Measurements from ENCODE around the gene STK39. TPM values are rescaled to one million over a fixed set of nuclear protein-coding genes. Genes with fewer than 3 reads are reported as not detected.
A peak's percentile ranks its signal among the peaks of the same experiment; 100 is the strongest.

The STK39 gene
- total and polyA plus RNA-seq, 2 experiments from 2014 or later = 3.2 to 14.6 TPM

- Histone ChIP-seq H3F3A (ENCODE audit: insufficient read depth) (no peaks in the 10 kb centered on the region), H3K4me3 (no peak overlapping the region), H3K9me2 (ENCODE audit: insufficient read depth) (no peaks in the 10 kb centered on the region), H3K4me2 (ENCODE audit: unreplicated experiment) (no peak overlapping the region), H3K9ac (no peak overlapping the region), H3K36me3 (ENCODE audit: low read depth) (no peaks in the 10 kb centered on the region), H4K20me1 (ENCODE audit: insufficient read depth) (no peaks in the 10 kb centered on the region), H3K4me1 (ENCODE audit: insufficient read depth) (peaks cover 7% of the 10 kb centered on the region; the same call in 1 of the 2 replicates), H2AFZ (no peak overlapping the region), H3K27me3 (replicated peaks; ENCODE audit: insufficient read depth) (no peaks in the 10 kb centered on the region), H3K27ac (no peak overlapping the region), H3K79me2 (ENCODE audit: insufficient read depth) (no peaks in the 10 kb centered on the region), H3K9me3 (ENCODE audit: low read depth) (no peaks in the 10 kb centered on the region)
- TF ChIP-seq EZH2 (IDR thresholded peaks at IDR 0.05; ENCODE audit: insufficient read depth, poor library complexity, severe bottlenecking) (no peak), EZH2phosphoT487 (IDR thresholded peaks at IDR 0.05; ENCODE audit: insufficient read depth, low read depth) (no peak)
- 64% methylated on average over 3 of the region's 3 CpGs for WGBS, 2 experiments (ENCODE audit: low coverage in 1 of 2, low lambda C conversion rate in 2 of 2, missing lambda C conversion rate in 2 of 2)
- in situ Hi-C loops (cut with MboI) = no loop called here
- peak; percentile 56 for DNase-seq
These were observed 7.0 kb upstream of the STK39 start for GRCh38 chr2:168254158-168254935.

GRCh38 chr2:168253379-168253778 is 6.0 kb upstream of the STK39 start:
- Histone ChIP-seq H3K9ac (no peak overlapping the region), H3K36me3 (ENCODE audit: low read depth) (no peaks in the 10 kb centered on the region), H3K9me3 (ENCODE audit: low read depth) (no peaks in the 10 kb centered on the region), H3K4me1 (ENCODE audit: insufficient read depth) (peaks cover 7% of the 10 kb centered on the region; the same call in 1 of the 2 replicates), H3K9me2 (ENCODE audit: insufficient read depth) (no peaks in the 10 kb centered on the region), H3K27ac (no peak overlapping the region), H3K4me3 (no peak overlapping the region), H3K79me2 (ENCODE audit: insufficient read depth) (no peaks in the 10 kb centered on the region), H3K27me3 (replicated peaks; ENCODE audit: insufficient read depth) (no peaks in the 10 kb centered on the region), H3K4me2 (ENCODE audit: unreplicated experiment) (no peak overlapping the region), H3F3A (ENCODE audit: insufficient read depth) (peaks cover 8% of the 10 kb centered on the region; the same call in 1 of the 2 replicates), H2AFZ (no peak overlapping the region), H4K20me1 (ENCODE audit: insufficient read depth) (no peaks in the 10 kb centered on the region)
- TF ChIP-seq EZH2 (IDR thresholded peaks at IDR 0.05; ENCODE audit: insufficient read depth, poor library complexity, severe bottlenecking) (no peak), EZH2phosphoT487 (IDR thresholded peaks at IDR 0.05; ENCODE audit: insufficient read depth, low read depth) (no peak)
- DNase-seq = no peak
- WGBS, 2 experiments (ENCODE audit: low coverage in 1 of 2, low lambda C conversion rate in 2 of 2, missing lambda C conversion rate in 2 of 2) = 76 to 83% methylated on average over 2 of the region's 2 CpGs
- in situ Hi-C loops (cut with MboI) = no loop called here

- Histone ChIP-seq H3K27ac (no peak overlapping the region), H3K36me3 (ENCODE audit: low read depth) (no peaks in the 10 kb centered on the region), H3K4me1 (ENCODE audit: insufficient read depth) (peaks cover 7% of the 10 kb centered on the region; the same call in 1 of the 2 replicates), H3F3A (ENCODE audit: insufficient read depth) (peaks cover 12% of the 10 kb centered on the region; the same call in 1 of the 2 replicates), H3K4me2 (ENCODE audit: unreplicated experiment) (no peak overlapping the region), H3K9ac (no peak overlapping the region), H3K4me3 (no peak overlapping the region), H3K27me3 (replicated peaks; ENCODE audit: insufficient read depth) (no peaks in the 10 kb centered on the region), H3K9me3 (ENCODE audit: low read depth) (no peaks in the 10 kb centered on the region), H2AFZ (no peak overlapping the region), H3K79me2 (ENCODE audit: insufficient read depth) (no peaks in the 10 kb centered on the region), H3K9me2 (ENCODE audit: insufficient read depth) (no peaks in the 10 kb centered on the region), H4K20me1 (ENCODE audit: insufficient read depth) (no peaks in the 10 kb centered on the region)
- DNase-seq = no peak
- TF ChIP-seq EZH2phosphoT487 (IDR thresholded peaks at IDR 0.05; ENCODE audit: insufficient read depth, low read depth) = no peak
- TF ChIP-seq EZH2 (IDR thresholded peaks at IDR 0.05; ENCODE audit: insufficient read depth, poor library complexity, severe bottlenecking) = no peak
- in situ Hi-C loops (cut with MboI) = no loop called here
These were observed 5.6 kb upstream of the STK39 start for GRCh38 chr2:168252976-168253375.

- H3K27ac ChIP-seq = peak overlapping the region; percentile 57
- H3K79me2 ChIP-seq (ENCODE audit: insufficient read depth) = peaks cover 45% of the 10 kb centered on the region
- H3K9me2 ChIP-seq (ENCODE audit: insufficient read depth) = no peaks in the 10 kb centered on the region
- H4K20me1 ChIP-seq (ENCODE audit: insufficient read depth) = no peaks in the 10 kb centered on the region
- peak overlapping the region; percentile 87 for H3K4me3 ChIP-seq
- 1 to 2% methylated on average over 58 to 87 of the region's 95 CpGs for WGBS, 2 experiments (ENCODE audit: low coverage in 1 of 2, low lambda C conversion rate in 2 of 2, missing lambda C conversion rate in 2 of 2)
- H3K36me3 ChIP-seq (ENCODE audit: low read depth) = no peaks in the 10 kb centered on the region
- no peaks in the 10 kb centered on the region for H3K27me3 ChIP-seq (replicated peaks; ENCODE audit: insufficient read depth)
- H3F3A ChIP-seq (ENCODE audit: insufficient read depth) = peaks cover 13% of the 10 kb centered on the region; the same call in 1 of the 2 replicates
- peak overlapping the region; percentile 74 for H3K4me2 ChIP-seq (ENCODE audit: unreplicated experiment)
- peak overlapping the region; percentile 80 for H3K9ac ChIP-seq
- H2AFZ ChIP-seq = peak overlapping the region; percentile 78
- H3K4me1 ChIP-seq (ENCODE audit: insufficient read depth) = peaks cover 14% of the 10 kb centered on the region
- in situ Hi-C loops (cut with MboI) = no loop called here
- TF ChIP-seq EZH2 (IDR thresholded peaks at IDR 0.05; ENCODE audit: insufficient read depth, poor library complexity, severe bottlenecking) = no peak
- no peak for TF ChIP-seq EZH2phosphoT487 (IDR thresholded peaks at IDR 0.05; ENCODE audit: insufficient read depth, low read depth)
- DNase-seq = peak; percentile 88
- no peaks in the 10 kb centered on the region for H3K9me3 ChIP-seq (ENCODE audit: low read depth)
These were observed 683 bp downstream of the STK39 start for GRCh38 chr2:168246483-168247340.

All from GM23248 (cell line).